Neural crest cell (in vitro differentiated cells): ENCODE data around the gene PIGN. TPM values are rescaled to one million over a fixed set of nuclear protein-coding genes. Genes with fewer than 3 reads are reported as not detected.

Experiments used
- DNase-seq: peaks from one replicate; pipeline ENCODE4 v3.0.0; 2021; ENCODE audit warnings: low read depth, mixed read lengths, low spot score
- H3K27ac Mint-ChIP-seq: one replicate; pipeline ENCODE4 v1.8.0; 2021; ENCODE audit warnings: mild to moderate bottlenecking, mixed read lengths; ENCODE audit not compliant: unreplicated experiment
- H3K27me3 Mint-ChIP-seq: 2 replicates; pipeline ENCODE4 v1.8.0; 2021; ENCODE audit warnings: low read depth, mild to moderate bottlenecking, mixed read lengths
- H3K36me3 Mint-ChIP-seq: 2 replicates; pipeline ENCODE4 v1.8.0; 2021; ENCODE audit warnings: low read depth, mild to moderate bottlenecking, mixed read lengths
- H3K4me1 Mint-ChIP-seq: 2 replicates; pipeline ENCODE4 v1.8.0; 2021; ENCODE audit warnings: mixed read lengths
- H3K4me3 Mint-ChIP-seq: one replicate; pipeline ENCODE4 v1.8.0; 2021; ENCODE audit warnings: mild to moderate bottlenecking, mixed read lengths
- H3K9me3 Mint-ChIP-seq: 2 replicates; pipeline ENCODE4 v1.8.0; 2021; ENCODE audit warnings: mixed read lengths
- total RNA-seq: library from RNA; stranded (reverse); gene quantifications from 2 replicates; pipeline ENCODE4 v1.2.1, GENCODE V29; 2021
- TF ChIP-seq, protein P1 (sequence below): fragments of 200-600 bp; sonication (generic); conservative IDR thresholded peaks from 2 replicates; pipeline ENCODE4 v1.5.0; 2021; ENCODE audit warnings: antibody characterized with exemption, mild to moderate bottlenecking

PIGN gene
- total RNA-seq, 1 donor from 2014 or later, result 24.1 TPM

DNA sequence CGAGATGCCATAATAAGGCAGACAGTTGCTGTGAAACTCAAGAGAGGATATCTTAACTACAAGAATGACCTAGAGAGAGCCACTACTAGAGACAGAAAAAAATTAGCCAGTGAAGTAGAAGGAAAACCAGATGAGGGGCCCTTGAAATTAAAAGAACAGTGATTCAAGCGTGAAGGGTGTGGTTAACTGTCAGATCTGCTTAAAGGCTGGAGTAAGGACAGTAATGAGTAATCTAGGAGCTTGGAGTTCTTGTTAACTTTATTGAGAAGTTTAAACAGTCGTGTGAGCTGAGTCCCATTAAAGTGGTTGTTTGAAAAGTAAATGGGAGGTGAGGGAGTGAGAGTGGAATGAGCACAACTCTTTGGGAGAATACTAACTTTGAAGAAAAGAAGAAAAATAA, 21.3 kb downstream of the PIGN start:
- Mint-ChIP-seq H3K4me3 (no peak overlapping the region), H3K36me3 (peaks cover 8% of the 10 kb centered on the region), H3K9me3 (peaks cover 5% of the 10 kb centered on the region), H3K4me1 (peaks cover 4% of the 10 kb centered on the region), H3K27me3 (no peaks in the 10 kb centered on the region), H3K27ac (no peak overlapping the region)
- TF ChIP-seq, protein P1, sequence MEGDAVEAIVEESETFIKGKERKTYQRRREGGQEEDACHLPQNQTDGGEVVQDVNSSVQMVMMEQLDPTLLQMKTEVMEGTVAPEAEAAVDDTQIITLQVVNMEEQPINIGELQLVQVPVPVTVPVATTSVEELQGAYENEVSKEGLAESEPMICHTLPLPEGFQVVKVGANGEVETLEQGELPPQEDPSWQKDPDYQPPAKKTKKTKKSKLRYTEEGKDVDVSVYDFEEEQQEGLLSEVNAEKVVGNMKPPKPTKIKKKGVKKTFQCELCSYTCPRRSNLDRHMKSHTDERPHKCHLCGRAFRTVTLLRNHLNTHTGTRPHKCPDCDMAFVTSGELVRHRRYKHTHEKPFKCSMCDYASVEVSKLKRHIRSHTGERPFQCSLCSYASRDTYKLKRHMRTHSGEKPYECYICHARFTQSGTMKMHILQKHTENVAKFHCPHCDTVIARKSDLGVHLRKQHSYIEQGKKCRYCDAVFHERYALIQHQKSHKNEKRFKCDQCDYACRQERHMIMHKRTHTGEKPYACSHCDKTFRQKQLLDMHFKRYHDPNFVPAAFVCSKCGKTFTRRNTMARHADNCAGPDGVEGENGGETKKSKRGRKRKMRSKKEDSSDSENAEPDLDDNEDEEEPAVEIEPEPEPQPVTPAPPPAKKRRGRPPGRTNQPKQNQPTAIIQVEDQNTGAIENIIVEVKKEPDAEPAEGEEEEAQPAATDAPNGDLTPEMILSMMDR, result no peak
- DNase-seq, result no peak

DNA sequence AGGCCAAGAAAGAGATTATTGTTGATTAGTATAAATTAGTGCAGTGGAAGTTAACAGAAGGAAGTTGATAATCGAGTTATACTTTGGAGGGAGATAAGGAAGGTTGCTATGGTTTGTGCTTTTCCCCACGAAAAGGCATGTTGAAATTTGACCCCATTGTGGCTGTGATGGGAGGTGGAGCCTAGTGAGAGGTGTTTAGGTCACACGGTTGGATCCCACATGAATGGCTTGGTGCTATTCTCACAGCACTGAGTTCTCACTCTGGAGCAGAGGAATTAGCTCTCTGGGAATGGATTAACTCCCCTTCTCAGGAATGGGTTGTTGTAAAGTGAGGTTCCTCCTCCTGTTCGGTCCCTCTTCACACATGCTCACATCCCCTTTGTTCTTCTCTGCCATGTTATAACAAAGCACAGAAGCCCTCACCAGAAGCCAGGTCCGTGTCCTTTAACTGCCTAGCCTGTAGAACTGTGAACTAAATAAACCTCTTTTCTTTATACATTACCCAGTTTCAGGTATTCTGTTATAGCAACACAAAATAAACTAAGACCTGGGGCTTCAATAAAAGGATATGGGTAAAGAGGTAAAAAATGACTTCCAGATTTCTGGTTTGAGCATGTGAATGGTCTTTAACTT, 21.9 kb downstream of the PIGN start:
- Mint-ChIP-seq H3K9me3 (peaks cover 5% of the 10 kb centered on the region), H3K4me3 (no peak overlapping the region), H3K27ac (no peak overlapping the region), H3K36me3 (peaks cover 8% of the 10 kb centered on the region), H3K27me3 (no peaks in the 10 kb centered on the region), H3K4me1 (peaks cover 4% of the 10 kb centered on the region)
- no peak for DNase-seq
- TF ChIP-seq, protein P1, result no peak

DNA sequence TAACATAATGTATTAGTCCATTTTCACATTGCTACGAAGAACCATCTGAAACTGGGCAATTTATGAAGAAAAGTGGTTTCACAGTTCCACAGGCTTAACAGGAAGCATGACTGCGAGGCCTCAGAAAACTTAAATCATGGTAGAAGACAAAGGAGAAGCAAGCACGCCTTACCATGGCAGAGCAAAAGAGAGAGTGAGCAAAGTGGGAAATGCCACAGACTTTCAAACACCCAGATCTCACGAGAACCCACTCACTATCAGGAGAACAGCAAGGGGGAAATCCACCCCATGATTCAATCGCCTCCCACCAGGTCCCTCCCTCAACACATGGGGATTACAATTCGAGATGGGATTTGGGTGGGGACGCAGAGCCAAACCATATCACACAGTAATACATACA, 22.5 kb downstream of the PIGN start:
- Mint-ChIP-seq H3K4me3 (no peak overlapping the region), H3K4me1 (peaks cover 4% of the 10 kb centered on the region), H3K27me3 (no peaks in the 10 kb centered on the region), H3K9me3 (peaks cover 5% of the 10 kb centered on the region), H3K36me3 (peaks cover 11% of the 10 kb centered on the region), H3K27ac (no peak overlapping the region)
- DNase-seq, result no peak
- TF ChIP-seq, protein P1, result no peak

DNA sequence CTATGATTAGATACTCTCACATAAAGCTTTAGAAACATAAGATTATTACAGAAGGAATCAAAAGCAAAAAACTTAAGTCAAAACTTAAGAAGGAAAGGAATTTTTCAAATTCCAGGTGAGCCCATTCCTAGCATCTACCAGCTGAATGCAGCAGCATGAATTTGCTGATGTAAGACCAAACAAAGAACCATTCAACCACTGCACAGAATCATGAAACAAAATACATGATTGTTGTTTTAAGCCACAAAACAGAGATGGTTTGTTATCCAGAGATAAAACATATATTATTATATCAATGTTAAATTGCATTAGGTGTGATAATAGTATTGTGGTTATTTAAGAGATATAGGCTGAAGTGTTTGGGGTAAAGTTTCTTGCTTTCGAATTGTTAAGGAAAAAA, 29.0 kb downstream of the PIGN start:
- Mint-ChIP-seq H3K9me3 (no peaks in the 10 kb centered on the region), H3K36me3 (peaks cover 6% of the 10 kb centered on the region), H3K4me1 (peaks cover 4% of the 10 kb centered on the region), H3K4me3 (no peak overlapping the region), H3K27ac (no peak overlapping the region), H3K27me3 (no peaks in the 10 kb centered on the region)
- TF ChIP-seq, protein P1, result no peak
- no peak for DNase-seq

DNA sequence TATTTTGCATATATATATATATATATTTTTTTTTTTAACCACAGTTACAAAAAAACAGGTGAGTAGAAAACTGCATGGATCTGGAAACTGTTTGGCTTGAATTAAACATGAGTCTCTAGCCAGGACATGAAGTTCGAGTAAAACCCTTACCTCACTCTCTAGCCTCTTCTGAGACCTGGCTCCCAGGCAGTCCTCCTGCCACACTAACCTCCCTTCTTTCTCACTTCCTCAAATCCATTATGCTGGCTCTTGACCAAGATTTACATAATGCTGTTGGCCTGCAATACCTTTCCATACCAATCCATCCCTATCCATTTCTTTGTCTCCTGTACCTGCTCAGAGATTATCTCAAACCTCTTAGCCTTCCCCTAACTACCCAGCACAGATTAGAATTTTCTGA, 34.0 kb downstream of the PIGN start:
- DNase-seq, result no peak

More for the DNA sequence above, 34.0 kb downstream of the PIGN start:
- no peak overlapping the region for H3K27ac Mint-ChIP-seq
- no peak overlapping the region for H3K4me3 Mint-ChIP-seq
- H3K36me3 Mint-ChIP-seq, result peaks cover 2% of the 10 kb centered on the region
- H3K9me3 Mint-ChIP-seq, result no peaks in the 10 kb centered on the region
- H3K4me1 Mint-ChIP-seq, result no peaks in the 10 kb centered on the region
- TF ChIP-seq, protein P1, result no peak
- H3K27me3 Mint-ChIP-seq, result no peaks in the 10 kb centered on the region
